Heart left ventricle (tissue), 13 donors: Measurements from ENCODE around the gene HSBP1L1.

ENCODE experiments used
- CTCF ChIP-seq, 12 donors: fragments of 200-600 bp; sonication (generic) in 4 of 12; IDR thresholded peaks; one replicate each; pipeline versions ENCODE4 v1.5.0 to v1.8.0; 2018 to 2022; ENCODE audit warnings: antibody characterized with exemption in 12 of 12, mild to moderate bottlenecking in 5 of 12
- POLR2A ChIP-seq, 2 donors: fragments of 450-650 bp; IDR thresholded peaks; one replicate each; pipeline ENCODE4 v1.6.1; 2017; ENCODE audit warnings: antibody characterized with exemption in 2 of 2, mild to moderate bottlenecking in 2 of 2, moderate library complexity in 2 of 2
- donor health status: ischemic (EF 13 %, LVEDD 7.1; RV severe dilation, severe dysfunction).
- donor health status: DM: no; HTN: yes; CAD: no.
- donor health status: DM: no; HTN: no; CAD: no.
- donor health status: ischemic (EF 25% LVEDD 6.9; RV normal size, moderate dysfunction).
- donor health status: ischemic (EF 25% LVEDD 5.7; RV mildly dilated, moderate dysfunction).
- donor health status: ischemic (EF 35%, LVEDD 5.7; RV mildly dilated, moderate dysfunction).
- donor health status: nonischemic (EF 11% LVEDD 7.7; RV severe dilation, severe dysfunction).
- donor health status: DM: yes; HTN: yes; CAD: no.
- donor health status: PGD.
- donor health status: ischemic (EF 29% LVEDD 5.4; RV normal size, mild dysfunction).
- donor health status: nonischemic (EF 23%, LVEDD 6.1; RV moderate dilation, normal function).

DNA sequence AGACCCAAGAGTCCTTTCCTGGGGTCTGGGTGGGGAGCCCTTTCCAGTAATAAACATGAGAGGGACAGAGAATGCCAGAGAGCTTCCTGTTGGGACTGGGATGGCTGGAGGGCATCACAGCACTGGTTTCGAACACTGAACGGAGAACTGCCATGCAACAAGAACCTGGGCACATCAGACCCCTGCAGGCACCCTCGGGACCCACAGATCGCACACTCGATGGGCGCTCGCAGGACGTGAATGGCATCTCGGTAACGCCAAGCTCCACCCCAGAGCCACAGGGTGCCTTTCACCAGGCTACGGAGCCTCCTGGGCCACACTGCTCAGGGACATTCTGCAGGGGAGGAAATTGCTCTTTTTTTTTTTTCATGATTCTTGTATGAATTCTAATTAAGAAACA is 38.1 kb upstream of the HSBP1L1 start:
- TF ChIP-seq POLR2A (IDR thresholded peaks at IDR 0.05) (no peak), CTCF (IDR thresholded peaks at IDR 0.05) (no peak)
